HepG2 (cell line): Measurements from ENCODE around the gene C14orf93. TPM values are rescaled to one million over a fixed set of nuclear protein-coding genes. Genes with fewer than 3 reads are reported as not detected.
A peak's percentile ranks its signal among the peaks of the same experiment; 100 is the strongest.

ENCODE experiments used
- CERS6 ChIP-seq: sonication (generic); formaldehyde crosslinking; IDR thresholded peaks from 2 replicates; pipeline ENCODE4 v1.5.0; 2020; ENCODE audit warnings: missing genetic modification reagents
- DMAP1 ChIP-seq: IDR thresholded peaks from 2 replicates; pipeline ENCODE4 v1.6.1; 2016
- DNMT3B ChIP-seq: conservative IDR thresholded peaks from 2 replicates; pipeline ENCODE4 v1.6.1; 2016; ENCODE audit warnings: missing biosample characterization, control low read depth
- EEA1 ChIP-seq: sonication (generic); formaldehyde crosslinking; IDR thresholded peaks from 2 replicates; pipeline ENCODE4 v1.5.1; 2020; ENCODE audit warnings: mild to moderate bottlenecking, missing genetic modification reagents, borderline replicate concordance
- ELF1 ChIP-seq: sonication (generic); formaldehyde crosslinking; IDR thresholded peaks from 2 replicates; pipeline ENCODE4 v1.4.0; 2020; ENCODE audit warnings: missing genetic modification reagents
- HDAC1 ChIP-seq: sonication (generic); formaldehyde crosslinking; IDR thresholded peaks from 2 replicates; pipeline ENCODE4 v1.5.1; 2020; ENCODE audit warnings: mild to moderate bottlenecking, missing genetic modification reagents
- KAT2B ChIP-seq: fragments of 150-350 bp; IDR thresholded peaks from 2 replicates; pipeline ENCODE4 v1.6.1; 2014; ENCODE audit warnings: low read depth, low read length, borderline replicate concordance
- KDM6A ChIP-seq: IDR thresholded peaks from 2 replicates; pipeline ENCODE4 v1.6.1; 2016; ENCODE audit warnings: low read depth
- NCOA2 ChIP-seq: sonication (generic); formaldehyde crosslinking; IDR thresholded peaks from 2 replicates; pipeline ENCODE4 v1.8.0; 2022; ENCODE audit warnings: inconsistent platforms
- NR2F2 ChIP-seq: IDR thresholded peaks from 2 replicates; pipeline ENCODE4 v1.6.1; 2012; ENCODE audit warnings: low read depth, inconsistent platforms, borderline replicate concordance
- PITX1 ChIP-seq: sonication (generic); formaldehyde crosslinking; IDR thresholded peaks from 2 replicates; pipeline ENCODE4 v1.5.1; 2020; ENCODE audit warnings: mild to moderate bottlenecking, missing genetic modification reagents
- RFXAP ChIP-seq: sonication (generic); formaldehyde crosslinking; IDR thresholded peaks from 2 replicates; pipeline ENCODE4 v1.4.0; 2020; ENCODE audit warnings: missing genetic modification reagents, borderline replicate concordance
- SIN3A ChIP-seq: IDR thresholded peaks from 2 replicates; pipeline ENCODE4 v1.6.1; 2011; ENCODE audit warnings: low read depth, mild to moderate bottlenecking, control low read depth, low read length, borderline replicate concordance
- SRSF1 ChIP-seq: fragments of 200-400 bp; formaldehyde crosslinking; optimal IDR thresholded peaks from 2 replicates; pipeline ENCODE3; 2017; ENCODE audit warnings: mild to moderate bottlenecking, low read depth, low read length, moderate library complexity
- ZNF251 ChIP-seq: sonication (generic); formaldehyde crosslinking; IDR thresholded peaks from 2 replicates; pipeline ENCODE4 v1.9.0; 2021; ENCODE audit warnings: mild to moderate bottlenecking, missing genetic modification reagents
- ZNF280B ChIP-seq: sonication (generic); formaldehyde crosslinking; IDR thresholded peaks from 2 replicates; pipeline ENCODE4 v1.5.0; 2020; ENCODE audit warnings: missing genetic modification reagents, mild to moderate bottlenecking, borderline replicate concordance
- ZNF335 ChIP-seq: sonication (generic); formaldehyde crosslinking; IDR thresholded peaks from 2 replicates; pipeline ENCODE4 v1.4.0; 2020; ENCODE audit warnings: missing genetic modification reagents
- ZNF34 ChIP-seq: sonication (generic); formaldehyde crosslinking; IDR thresholded peaks from 2 replicates; pipeline ENCODE4 v1.4.0; 2020; ENCODE audit warnings: mild to moderate bottlenecking, missing genetic modification reagents, borderline replicate concordance
- ZNF550 ChIP-seq: sonication (generic); formaldehyde crosslinking; IDR thresholded peaks from 2 replicates; pipeline ENCODE4 v1.4.0; 2020; ENCODE audit warnings: mild to moderate bottlenecking, missing genetic modification reagents, borderline replicate concordance
- ZNF564 ChIP-seq: sonication (generic); formaldehyde crosslinking; IDR thresholded peaks from 2 replicates; pipeline ENCODE4 v1.8.1; 2023; ENCODE audit warnings: mild to moderate bottlenecking, missing genetic modification reagents
- ZNF615 ChIP-seq: sonication (generic); formaldehyde crosslinking; IDR thresholded peaks from 2 replicates; pipeline ENCODE4 v1.5.0; 2020; ENCODE audit warnings: mild to moderate bottlenecking, missing genetic modification reagents, borderline replicate concordance
- ZNF704 ChIP-seq: sonication (generic); formaldehyde crosslinking; IDR thresholded peaks from 2 replicates; pipeline ENCODE4 v1.8.1; 2023; ENCODE audit warnings: mild to moderate bottlenecking, inconsistent platforms, moderate library complexity, missing genetic modification reagents, borderline replicate concordance
- ZSCAN22 ChIP-seq: sonication (generic); formaldehyde crosslinking; IDR thresholded peaks from 2 replicates; pipeline ENCODE4 v1.4.0; 2020; ENCODE audit warnings: mild to moderate bottlenecking, missing genetic modification reagents
- polyA plus RNA-seq, 8 experiments: library from polyadenylated mRNA; depleted of rRNA in 3 of 8; stranded (reverse) in 7 of 8; unstranded in 1 of 8; fragments of >200 nt; fragmentation: Illumina TruSeq in 4 of 8; extraction: Trizol in 4 of 8; gene quantifications; 2 replicates each; pipeline versions ENCODE4 v1.2.1 to v1.2.3, GENCODE V29; 2011 to 2016; ENCODE audit warnings: low read depth in 4 of 8, missing spikeins in 1 of 8, mixed read lengths in 1 of 8; ENCODE audit not compliant: insufficient read depth in 1 of 8
- total RNA-seq, 5 experiments: library from RNA; depleted of rRNA; stranded (reverse); fragments of >200 nt; fragmentation: Illumina TruSeq; extraction: Trizol; gene quantifications; 2 replicates each; pipeline ENCODE4 v1.2.3, GENCODE V29; 2016; ENCODE audit warnings: low read depth in 1 of 5
- TF ChIP-seq, protein P1 (sequence below): sonication (generic); formaldehyde crosslinking; conservative IDR thresholded peaks from 2 replicates; pipeline ENCODE4 v1.4.0; 2020; ENCODE audit warnings: missing genetic modification reagents

The C14orf93 gene
- total and polyA plus RNA-seq, 2 of the 13 experiments (the other 11 are each of a cell fraction or from before 2014, with no cell fraction given), result 11.4 to 22.5 TPM

GRCh38 chr14:23009939-23010726, at the start of gene C14orf93 (continued):
- TF ChIP-seq ZNF280B (CRISPR knock-in tag) (no peak), ZSCAN22 (no peak), ZNF251 (CRISPR knock-in tag) (no peak), ZNF34 (CRISPR knock-in tag) (peak; percentile 94; the same call in 1 of the 2 replicates), NR2F2 (no peak), PITX1 (CRISPR knock-in tag) (no peak), RFXAP (peak; percentile 75; the same call in 1 of the 2 replicates), DNMT3B (CRISPR knock-in tag) (0 out of 2 replicates have a peak, but pooled peaks have one; percentile 13), ZNF615 (CRISPR knock-in tag) (no peak), ZNF704 (no peak), KAT2B (peak; percentile 21; the same call in 1 of the 2 replicates), NCOA2 (no peak), ZNF564 (CRISPR knock-in tag) (no peak), DMAP1 (CRISPR knock-in tag) (peak; percentile 55; the same call in 1 of the 2 replicates), ZNF335 (CRISPR knock-in tag) (no peak), EEA1 (CRISPR knock-in tag) (peak; percentile 47; the same call in 1 of the 2 replicates), HDAC1 (CRISPR knock-in tag) (0 out of 2 replicates have a peak, but pooled peaks have one; percentile 36), KDM6A (CRISPR knock-in tag) (no peak), CERS6 (CRISPR knock-in tag) (no peak), ELF1 (CRISPR knock-in tag) (no peak), ZNF550 (CRISPR knock-in tag) (no peak), SIN3A (no peak), SRSF1 (peak; percentile 91)
- TF ChIP-seq, protein P1, sequence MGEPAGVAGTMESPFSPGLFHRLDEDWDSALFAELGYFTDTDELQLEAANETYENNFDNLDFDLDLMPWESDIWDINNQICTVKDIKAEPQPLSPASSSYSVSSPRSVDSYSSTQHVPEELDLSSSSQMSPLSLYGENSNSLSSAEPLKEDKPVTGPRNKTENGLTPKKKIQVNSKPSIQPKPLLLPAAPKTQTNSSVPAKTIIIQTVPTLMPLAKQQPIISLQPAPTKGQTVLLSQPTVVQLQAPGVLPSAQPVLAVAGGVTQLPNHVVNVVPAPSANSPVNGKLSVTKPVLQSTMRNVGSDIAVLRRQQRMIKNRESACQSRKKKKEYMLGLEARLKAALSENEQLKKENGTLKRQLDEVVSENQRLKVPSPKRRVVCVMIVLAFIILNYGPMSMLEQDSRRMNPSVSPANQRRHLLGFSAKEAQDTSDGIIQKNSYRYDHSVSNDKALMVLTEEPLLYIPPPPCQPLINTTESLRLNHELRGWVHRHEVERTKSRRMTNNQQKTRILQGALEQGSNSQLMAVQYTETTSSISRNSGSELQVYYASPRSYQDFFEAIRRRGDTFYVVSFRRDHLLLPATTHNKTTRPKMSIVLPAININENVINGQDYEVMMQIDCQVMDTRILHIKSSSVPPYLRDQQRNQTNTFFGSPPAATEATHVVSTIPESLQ (CRISPR knock-in tag), result peak; percentile 11; the same call in 1 of the 2 replicates
